GM18868 (cell line): ENCODE data around the gene LGI1.

Experiments
- ATAC-seq: cut with Tn5 transposase; IDR thresholded peaks from one replicate; pipeline ENCODE4 v1.9.1; 2021; ENCODE audit warnings: mild to moderate bottlenecking, moderate library complexity; ENCODE audit not compliant: unreplicated experiment

Gene LGI1

DNA sequence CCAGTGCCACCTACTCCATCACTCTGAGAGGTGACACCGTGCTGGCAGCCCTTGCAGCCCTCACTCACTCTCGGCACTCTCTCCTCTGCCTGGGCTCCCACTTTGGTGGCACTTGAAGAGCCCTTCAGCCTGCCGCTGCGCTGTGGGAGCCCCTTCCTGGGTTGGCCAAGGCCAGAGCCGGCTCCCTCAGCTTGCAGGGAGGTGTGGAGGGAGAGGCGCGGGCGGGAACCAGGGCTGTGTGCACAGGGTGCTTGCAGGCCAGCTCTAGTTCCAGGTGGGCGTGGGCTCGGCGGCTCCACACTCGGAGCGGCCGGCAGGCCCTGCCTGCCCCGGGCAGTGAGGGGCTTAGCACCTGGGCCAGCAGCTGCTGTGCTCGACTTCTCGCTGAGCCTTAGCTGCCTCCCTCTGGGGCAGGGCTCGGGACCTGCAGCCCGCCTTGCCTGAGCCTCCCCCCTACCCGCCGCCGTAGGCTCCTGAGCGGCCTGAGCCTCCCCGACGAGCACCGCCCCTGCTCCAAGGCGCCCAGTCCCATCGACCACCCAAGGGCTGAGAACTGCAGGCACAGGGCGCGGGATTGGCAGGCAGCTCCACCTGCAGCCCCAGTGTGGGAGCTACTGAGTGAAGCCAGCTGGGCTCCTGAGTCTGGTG is 87.4 kb downstream of the LGI1 start:
- no peak for ATAC-seq
